Muscle of leg (tissue), 11 donors: ENCODE data around the gene ITGBL1. TPM values are rescaled to one million over a fixed set of nuclear protein-coding genes. Genes with fewer than 3 reads are reported as not detected.

Source experiments
- DNase-seq: peaks from one replicate; pipeline ENCODE4 v3.0.0; 2013
- H3K27ac ChIP-seq: one replicate; pipeline ENCODE4 v1.5.1; 2013; ENCODE audit warnings: mild to moderate bottlenecking, low read length, control low read depth
- H3K27me3 ChIP-seq: one replicate; pipeline ENCODE4 v1.6.1; 2013; ENCODE audit warnings: low read length; ENCODE audit not compliant: control insufficient read depth, insufficient read depth
- H3K36me3 ChIP-seq: one replicate; pipeline ENCODE4 v1.6.1; 2013; ENCODE audit warnings: low read length; ENCODE audit not compliant: control insufficient read depth, insufficient read depth
- H3K4me1 ChIP-seq: one replicate; pipeline ENCODE4 v1.6.1; 2013; ENCODE audit warnings: low read length; ENCODE audit not compliant: control insufficient read depth, insufficient read depth
- H3K4me3 ChIP-seq: one replicate; pipeline ENCODE4 v1.5.1; 2013; ENCODE audit warnings: low read length, control low read depth
- H3K9me3 ChIP-seq: replicated peaks from 2 replicates; pipeline ENCODE4 v1.6.1; 2013; ENCODE audit warnings: low read depth, low read length; ENCODE audit not compliant: control insufficient read depth
- WGBS: methylation state at CpG from one replicate; pipeline ENCODE4 v1.1.5; 2013; ENCODE audit warnings: missing lambda C conversion rate; ENCODE audit not compliant: insufficient coverage; 5-methylcytosine and 5-hydroxymethylcytosine counted together
- polyA plus RNA-seq, 8 donors: library from polyadenylated mRNA; unstranded; fragments of 120-200 nt; gene quantifications; one replicate each; pipeline versions ENCODE4 v1.2.1 to v1.2.3, GENCODE V29; 2013; ENCODE audit warnings: inconsistent platforms in 1 of 8, low replicate concordance in 1 of 8; ENCODE audit not compliant: insufficient read length in 8 of 8, insufficient read depth in 1 of 8
- total RNA-seq: library from RNA; stranded (reverse); fragments of 120-200 nt; gene quantifications from one replicate; pipeline ENCODE4 v1.2.4, GENCODE V29; 2013

Gene ITGBL1
- total and polyA plus RNA-seq, 9 donors = 0.96 to 22.4 (median 3.3) TPM

GRCh38 chr13:101417501-101417900 is 35.0 kb upstream of the ITGBL1 start:
- Histone ChIP-seq H3K4me3 (no peak overlapping the region), H3K9me3 (no peaks in the 10 kb centered on the region), H3K36me3 (no peaks in the 10 kb centered on the region), H3K27me3 (peaks cover 23% of the 10 kb centered on the region), H3K27ac (no peak overlapping the region), H3K4me1 (no peaks in the 10 kb centered on the region)
- no peak for DNase-seq
- WGBS = no CpG with 5 or more reads among the region's 5 CpGs

GRCh38 chr13:101423872-101424271 is 28.6 kb upstream of the ITGBL1 start:
- Histone ChIP-seq H3K9me3 (no peaks in the 10 kb centered on the region), H3K27me3 (no peaks in the 10 kb centered on the region), H3K4me1 (no peaks in the 10 kb centered on the region), H3K36me3 (no peaks in the 10 kb centered on the region), H3K27ac (no peak overlapping the region), H3K4me3 (no peak overlapping the region)
- no peak for DNase-seq
- no CpG with 5 or more reads among the region's 2 CpGs for WGBS

- Histone ChIP-seq H3K9me3 (no peaks in the 10 kb centered on the region), H3K4me1 (no peaks in the 10 kb centered on the region), H3K4me3 (no peak overlapping the region), H3K27me3 (no peaks in the 10 kb centered on the region), H3K27ac (no peak overlapping the region), H3K36me3 (no peaks in the 10 kb centered on the region)
- 23% methylated on average over 2 of the region's 6 CpGs for WGBS
- peak; percentile 5 for DNase-seq
Measured at GRCh38 chr13:101424381-101425155, 27.9 kb upstream of the ITGBL1 start.

GRCh38 chr13:101425156-101425471 is 27.4 kb upstream of the ITGBL1 start:
- Histone ChIP-seq H3K4me3 (no peak overlapping the region), H3K27me3 (no peaks in the 10 kb centered on the region), H3K27ac (no peak overlapping the region), H3K9me3 (no peaks in the 10 kb centered on the region), H3K4me1 (no peaks in the 10 kb centered on the region), H3K36me3 (no peaks in the 10 kb centered on the region)
- 90% methylated on average over 2 of the region's 3 CpGs for WGBS
- DNase-seq = no peak

GRCh38 chr13:101425623-101426022 is 26.9 kb upstream of the ITGBL1 start:
- Histone ChIP-seq H3K9me3 (no peaks in the 10 kb centered on the region), H3K4me3 (no peak overlapping the region), H3K27me3 (no peaks in the 10 kb centered on the region), H3K4me1 (no peaks in the 10 kb centered on the region), H3K27ac (no peak overlapping the region), H3K36me3 (no peaks in the 10 kb centered on the region)
- no peak for DNase-seq
- WGBS = no CpG with 5 or more reads among the region's 10 CpGs

GRCh38 chr13:101429733-101430132 is 22.7 kb upstream of the ITGBL1 start:
- H3K4me1 ChIP-seq = no peaks in the 10 kb centered on the region
- DNase-seq = no peak
- no peak overlapping the region for H3K27ac ChIP-seq
- WGBS = 100% methylated on average over 1 of the region's 3 CpGs
- H3K27me3 ChIP-seq = no peaks in the 10 kb centered on the region
- no peak overlapping the region for H3K4me3 ChIP-seq
- H3K9me3 ChIP-seq = no peaks in the 10 kb centered on the region
- H3K36me3 ChIP-seq = no peaks in the 10 kb centered on the region

- no peak overlapping the region for H3K4me3 ChIP-seq
Measured at GRCh38 chr13:101433895-101434294, 18.6 kb upstream of the ITGBL1 start.

GRCh38 chr13:101434486-101434885 is 18.0 kb upstream of the ITGBL1 start:
- no peak for DNase-seq
- no peaks in the 10 kb centered on the region for H3K4me1 ChIP-seq
- H3K4me3 ChIP-seq = no peak overlapping the region
- no CpG with 5 or more reads among the region's 3 CpGs for WGBS
- H3K36me3 ChIP-seq = no peaks in the 10 kb centered on the region
- no peak overlapping the region for H3K27ac ChIP-seq
- H3K27me3 ChIP-seq = no peaks in the 10 kb centered on the region
- no peaks in the 10 kb centered on the region for H3K9me3 ChIP-seq

More at GRCh38 chr13:101433895-101434294, 18.6 kb upstream of the ITGBL1 start:
- H3K36me3 ChIP-seq = no peaks in the 10 kb centered on the region
- DNase-seq = no peak
- H3K27ac ChIP-seq = no peak overlapping the region
- no peaks in the 10 kb centered on the region for H3K9me3 ChIP-seq
- no peaks in the 10 kb centered on the region for H3K27me3 ChIP-seq
- no peaks in the 10 kb centered on the region for H3K4me1 ChIP-seq

GRCh38 chr13:101447852-101448251 is 4.6 kb upstream of the ITGBL1 start:
- no peak overlapping the region for H3K4me3 ChIP-seq

GRCh38 chr13:101449790-101450748 is 2.4 kb upstream of the ITGBL1 start:
- Histone ChIP-seq H3K9me3 (no peaks in the 10 kb centered on the region), H3K27ac (no peak overlapping the region), H3K4me3 (no peak overlapping the region), H3K4me1 (no peaks in the 10 kb centered on the region), H3K27me3 (peaks cover 8% of the 10 kb centered on the region), H3K36me3 (no peaks in the 10 kb centered on the region)
- DNase-seq = no peak
- WGBS = no CpG with 5 or more reads among the region's 5 CpGs

More at GRCh38 chr13:101447852-101448251, 4.6 kb upstream of the ITGBL1 start:
- no peaks in the 10 kb centered on the region for H3K36me3 ChIP-seq
- no peaks in the 10 kb centered on the region for H3K4me1 ChIP-seq
- WGBS = no CpG with 5 or more reads among the region's 4 CpGs
- H3K27ac ChIP-seq = no peak overlapping the region
- no peak for DNase-seq
- peaks cover 4% of the 10 kb centered on the region for H3K27me3 ChIP-seq
- no peaks in the 10 kb centered on the region for H3K9me3 ChIP-seq
